ENCODE results near the gene SLC9A8.
A peak's percentile ranks its signal among the peaks of the same experiment; 100 is the strongest.
"Not testable (repeated sequence)": the region's sequence is repeated elsewhere in the genome, so short reads cannot be mapped to it uniquely, and the experiment has no call there.

SLC9A8 gene, protein sequence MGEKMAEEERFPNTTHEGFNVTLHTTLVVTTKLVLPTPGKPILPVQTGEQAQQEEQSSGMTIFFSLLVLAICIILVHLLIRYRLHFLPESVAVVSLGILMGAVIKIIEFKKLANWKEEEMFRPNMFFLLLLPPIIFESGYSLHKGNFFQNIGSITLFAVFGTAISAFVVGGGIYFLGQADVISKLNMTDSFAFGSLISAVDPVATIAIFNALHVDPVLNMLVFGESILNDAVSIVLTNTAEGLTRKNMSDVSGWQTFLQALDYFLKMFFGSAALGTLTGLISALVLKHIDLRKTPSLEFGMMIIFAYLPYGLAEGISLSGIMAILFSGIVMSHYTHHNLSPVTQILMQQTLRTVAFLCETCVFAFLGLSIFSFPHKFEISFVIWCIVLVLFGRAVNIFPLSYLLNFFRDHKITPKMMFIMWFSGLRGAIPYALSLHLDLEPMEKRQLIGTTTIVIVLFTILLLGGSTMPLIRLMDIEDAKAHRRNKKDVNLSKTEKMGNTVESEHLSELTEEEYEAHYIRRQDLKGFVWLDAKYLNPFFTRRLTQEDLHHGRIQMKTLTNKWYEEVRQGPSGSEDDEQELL

GRCh38 chr20:49812507-49813304 is at the start of gene SLC9A8:
TSS of gene SLC9A8 (plus strand) at chr20:49812828. CDS start at chr20:49812923, 95 bp downstream.
- peak; percentile 85 for DNase-seq

DNA sequence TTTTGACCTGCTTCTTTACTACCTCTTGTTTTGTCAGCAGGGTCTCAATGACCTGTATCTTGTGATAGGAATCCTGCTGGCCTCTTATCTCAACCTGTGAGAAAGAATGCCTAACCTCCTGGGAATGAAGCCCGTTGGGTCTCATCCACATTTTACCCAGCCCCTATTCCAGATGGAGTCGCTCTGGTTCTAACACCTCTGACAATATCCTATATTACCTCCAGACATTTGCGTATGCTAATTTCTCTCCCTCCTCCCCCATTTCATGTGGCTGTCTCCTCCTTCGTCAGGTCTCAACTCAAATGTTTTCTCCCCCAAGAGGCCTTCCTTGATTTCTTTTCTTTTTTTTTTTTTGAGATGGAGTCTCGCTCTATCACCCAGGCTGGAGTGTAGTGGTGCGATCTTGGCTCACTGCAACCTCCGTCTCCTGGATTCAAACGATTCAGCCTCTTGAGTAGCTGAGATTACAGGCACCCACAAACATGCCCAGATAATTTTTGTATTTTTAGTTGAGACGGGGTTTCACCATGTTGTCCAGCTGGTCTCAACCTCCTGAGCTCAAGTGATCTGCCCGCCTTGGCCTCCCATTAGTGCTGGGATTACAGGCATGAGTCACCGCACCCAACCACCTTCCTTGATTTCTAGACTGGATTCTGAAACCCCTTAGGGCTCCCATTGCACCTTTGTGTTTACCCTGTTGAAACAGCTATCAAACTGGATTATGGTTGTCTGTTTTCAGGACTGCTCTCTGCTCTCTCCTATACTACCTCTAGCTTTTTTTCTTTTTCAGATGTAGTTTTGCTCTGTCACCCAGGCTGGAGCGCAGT is 49.5 kb upstream of the SLC9A8 start:
- DNase-seq: no peak

DNA sequence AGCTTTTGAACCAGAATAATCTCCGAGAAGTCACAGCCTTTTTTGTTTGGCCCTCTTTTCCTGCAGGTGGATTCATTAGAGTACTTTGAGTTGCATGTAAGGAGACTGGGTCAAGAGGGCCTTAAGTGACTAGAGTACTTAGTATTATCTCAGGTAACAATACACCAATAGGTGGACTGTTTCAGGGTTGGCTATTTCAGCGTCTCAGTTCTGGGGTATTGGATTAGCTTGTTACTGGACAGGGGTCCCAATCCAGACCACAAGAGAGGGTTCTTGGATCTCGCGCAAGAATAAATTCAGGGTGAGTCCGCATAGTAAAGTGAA is 47.3 kb upstream of the SLC9A8 start:
- no peak for DNase-seq

DNA sequence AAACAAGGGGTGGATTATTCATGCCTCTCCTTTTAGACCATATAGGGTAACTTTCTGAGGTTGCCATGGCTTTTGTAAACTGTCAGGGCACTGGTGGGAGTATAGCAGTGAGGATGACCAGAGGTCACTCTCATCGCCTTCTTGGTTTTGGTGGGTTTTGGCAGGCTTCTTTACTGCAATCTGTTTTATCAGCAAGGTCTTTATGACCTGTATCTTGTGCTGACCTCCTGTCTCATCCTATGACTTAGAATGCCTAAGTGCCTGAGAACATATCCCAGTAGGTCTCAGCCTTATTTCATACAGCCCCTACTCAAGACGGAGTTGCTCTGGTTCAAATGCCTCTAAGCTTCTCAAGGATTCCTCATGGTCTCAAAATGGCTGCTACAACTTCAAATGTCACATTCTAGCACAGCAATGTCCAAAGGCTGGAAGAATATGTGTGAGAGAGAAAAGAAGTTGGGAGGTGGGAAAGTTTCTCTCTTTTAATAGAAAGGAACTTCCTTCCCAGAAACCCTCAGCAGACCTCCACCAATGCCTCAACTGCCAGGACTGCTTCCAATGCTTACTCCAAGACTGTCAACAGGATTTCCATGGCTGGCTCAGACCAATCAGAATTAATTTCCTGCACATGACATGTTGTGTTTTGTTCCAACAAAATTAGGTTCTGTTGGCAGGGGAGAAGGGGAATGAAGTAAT is 46.6 kb upstream of the SLC9A8 start:
- DNase-seq: no peak

- no peak for DNase-seq
Observed at GRCh38 chr20:49766979-49767521, 45.6 kb upstream of the SLC9A8 start.

DNA sequence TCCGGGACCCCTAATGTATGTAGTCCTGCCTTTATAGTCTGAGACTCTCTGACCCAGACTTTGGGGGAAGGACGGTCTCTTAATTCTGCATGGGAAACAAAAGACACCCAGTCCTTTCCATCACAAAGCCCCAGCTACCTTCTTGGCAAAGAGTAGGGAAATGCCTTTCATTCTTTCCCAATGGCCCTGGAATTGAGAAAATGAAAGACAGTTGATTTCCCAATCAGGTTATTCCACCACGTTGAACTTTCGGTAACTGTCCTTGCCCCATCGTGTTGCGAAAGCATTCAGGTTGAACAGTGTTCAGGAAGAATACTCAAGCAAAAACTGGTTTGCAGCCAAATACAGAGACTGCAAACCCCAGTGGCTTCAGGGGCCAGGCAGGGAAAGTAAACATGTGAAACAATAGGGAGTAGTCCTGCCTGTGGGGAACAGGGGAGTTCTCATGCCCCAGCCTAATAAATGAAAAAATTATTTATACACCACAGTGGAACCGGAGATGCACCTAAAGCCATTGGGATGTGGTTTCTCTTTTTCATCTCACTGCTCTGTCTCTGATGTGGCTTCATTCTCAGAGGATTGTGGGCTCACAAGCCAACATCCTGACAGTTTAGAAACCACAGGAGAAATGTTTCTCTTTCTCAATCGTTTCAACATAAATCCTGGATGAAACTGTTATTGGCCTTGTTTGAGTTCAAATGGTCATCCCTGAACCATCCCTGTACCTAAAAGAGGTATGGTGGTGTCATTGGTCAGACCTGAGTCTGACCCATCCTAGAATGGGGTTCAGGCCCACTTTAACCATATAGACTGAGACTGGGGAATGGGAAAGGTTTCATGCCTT is 44.2 kb upstream of the SLC9A8 start:
- DNase-seq: peak; percentile 10

- no peak for DNase-seq
Observed at GRCh38 chr20:49769048-49769581, 43.5 kb upstream of the SLC9A8 start.

DNA sequence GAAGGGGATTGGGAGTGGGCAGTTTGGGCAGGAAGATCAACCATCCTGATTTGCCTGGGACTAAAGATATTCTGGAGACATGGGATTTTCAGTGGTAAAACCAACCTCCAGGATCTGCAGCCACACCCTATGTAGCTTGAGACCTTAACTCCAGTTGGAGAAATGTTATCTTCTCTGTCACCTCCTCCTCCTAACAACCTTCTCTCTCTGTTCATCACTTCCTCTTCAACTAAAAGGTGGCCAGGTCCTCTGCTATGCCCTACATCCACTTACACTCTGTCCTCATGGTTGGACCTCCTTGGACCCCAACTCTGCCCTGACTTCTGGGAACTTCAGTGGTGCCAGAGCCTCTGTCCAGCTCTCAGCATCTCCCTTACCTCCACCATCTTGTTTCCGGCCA is 42.0 kb upstream of the SLC9A8 start:
- no peak for DNase-seq

DNA sequence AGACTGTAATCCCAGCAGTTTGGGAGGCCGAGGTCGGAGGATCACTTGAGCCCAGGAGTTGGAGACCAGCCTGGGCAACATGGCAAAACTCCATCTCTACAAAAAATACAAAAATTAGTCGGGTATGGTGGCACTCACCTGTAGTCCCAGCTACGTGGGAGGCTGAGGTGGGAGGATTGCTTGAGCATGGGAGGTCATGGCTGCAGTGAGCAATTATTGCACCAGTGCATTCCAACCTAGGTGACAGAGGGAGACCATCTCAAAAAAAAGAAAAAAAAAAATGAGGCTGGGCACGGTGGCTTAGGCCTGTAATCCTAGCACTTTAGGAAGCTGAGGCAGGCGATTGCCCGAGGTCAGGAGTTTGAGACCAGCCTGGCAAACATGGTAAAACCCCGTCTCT is 38.4 kb upstream of the SLC9A8 start:
- not testable (repeated sequence) for DNase-seq

GRCh38 chr20:49775229-49775693 is 37.4 kb upstream of the SLC9A8 start:
- peak; percentile 27 for DNase-seq

- no peak for DNase-seq
Observed at GRCh38 chr20:49779972-49780371, 32.7 kb upstream of the SLC9A8 start.

GRCh38 chr20:49781676-49782075 is 31.0 kb upstream of the SLC9A8 start:
- no peak for DNase-seq

GRCh38 chr20:49782439-49782838 is 30.2 kb upstream of the SLC9A8 start:
- DNase-seq: not testable (repeated sequence)

- not testable (repeated sequence) for DNase-seq
Observed at GRCh38 chr20:49783021-49783995, 29.3 kb upstream of the SLC9A8 start.

- no peak for DNase-seq
Observed at GRCh38 chr20:49784291-49784690, 28.3 kb upstream of the SLC9A8 start.

GRCh38 chr20:49785149-49785851 is 27.3 kb upstream of the SLC9A8 start:
- no peak for DNase-seq

- no peak for DNase-seq
Observed at GRCh38 chr20:49785852-49786175, 26.8 kb upstream of the SLC9A8 start.

DNA sequence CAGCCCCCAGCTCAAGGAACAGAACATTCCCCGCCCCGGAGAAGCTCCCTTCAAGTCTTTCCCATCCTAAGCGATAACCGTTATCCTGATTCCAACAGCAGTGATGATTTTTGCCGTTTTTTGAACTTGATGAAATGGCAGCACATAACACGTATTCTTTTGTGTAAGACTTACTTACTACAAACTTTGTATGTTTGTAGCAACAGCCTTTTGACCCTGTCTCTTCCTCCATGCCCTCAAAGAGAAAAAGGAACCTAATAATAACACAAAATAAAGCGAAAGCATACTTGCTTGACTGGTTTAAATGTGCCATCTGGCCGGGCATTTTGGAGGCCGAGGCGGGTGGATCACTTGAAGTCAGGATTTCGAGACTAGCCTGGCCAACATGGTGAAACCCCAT is 26.4 kb upstream of the SLC9A8 start:
- no peak for DNase-seq
